Effector memory CD4-positive, alpha-beta T cell (primary cell): ENCODE data around the gene PROSER2.

Source experiments
- DNase-seq, 3 donors: peaks; one replicate each; pipeline ENCODE4 v3.0.0-alpha.2; 2020
- H3K27ac ChIP-seq: 2 replicates; pipeline ENCODE4 v1.7.0; 2013; ENCODE audit warnings: mild to moderate bottlenecking, low read length, moderate library complexity; ENCODE audit not compliant: insufficient read depth, poor library complexity, severe bottlenecking
- H3K27me3 ChIP-seq: replicated peaks from 2 replicates; pipeline ENCODE4 v1.7.0; 2013; ENCODE audit warnings: mild to moderate bottlenecking, low read length; ENCODE audit not compliant: insufficient read depth, control insufficient read depth, poor library complexity, severe bottlenecking
- H3K36me3 ChIP-seq: 2 replicates; pipeline ENCODE4 v1.7.0; 2013; ENCODE audit warnings: mild to moderate bottlenecking, low read length, moderate library complexity; ENCODE audit not compliant: control insufficient read depth, insufficient read depth
- H3K4me1 ChIP-seq: 2 replicates; pipeline ENCODE4 v1.7.0; 2013; ENCODE audit warnings: low read length, mild to moderate bottlenecking; ENCODE audit not compliant: control insufficient read depth, insufficient read depth, poor library complexity, severe bottlenecking
- H3K4me3 ChIP-seq: 2 replicates; pipeline ENCODE4 v1.7.0; 2013; ENCODE audit warnings: low read length, low read depth, mild to moderate bottlenecking; ENCODE audit not compliant: insufficient read depth, poor library complexity, severe bottlenecking
- H3K9me3 ChIP-seq: 2 replicates; pipeline ENCODE4 v1.7.0; 2013; ENCODE audit warnings: mild to moderate bottlenecking, low read length, moderate library complexity; ENCODE audit not compliant: control insufficient read depth

Gene PROSER2

DNA sequence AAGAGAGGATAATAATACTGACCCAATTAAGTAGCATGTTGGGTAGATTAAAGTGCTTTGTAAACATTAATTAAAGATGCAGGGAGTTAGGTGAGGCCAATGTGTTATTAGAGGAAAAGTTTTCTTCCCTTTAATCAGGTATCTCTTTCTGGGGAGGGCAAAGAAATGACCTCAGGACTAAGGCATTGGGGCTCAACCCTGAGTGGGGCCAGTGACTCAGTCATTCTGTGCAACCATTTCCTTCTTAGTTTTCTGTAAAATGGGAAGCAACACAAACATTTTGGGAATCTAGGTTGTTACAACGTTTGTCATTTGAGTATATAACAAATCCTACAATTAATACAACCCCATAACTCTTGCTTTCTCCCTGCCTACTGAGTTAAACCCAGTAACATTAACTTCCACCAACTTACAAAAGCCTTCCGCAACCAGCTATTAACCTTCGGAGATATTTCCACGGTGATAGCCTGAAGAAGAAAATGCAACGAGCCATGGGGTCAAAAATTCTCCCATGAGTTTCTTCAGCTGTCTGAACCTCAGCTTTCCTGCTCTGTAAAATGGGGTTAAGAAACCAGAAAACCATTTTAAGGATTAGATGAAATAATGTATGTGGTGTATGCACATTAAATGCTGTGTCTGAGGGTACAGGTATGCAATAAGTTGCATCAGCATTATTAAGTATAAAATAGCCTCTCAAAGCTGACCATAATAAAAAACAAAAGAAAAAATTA is 965 bp upstream of the PROSER2 start:
- no peak for DNase-seq
- Histone ChIP-seq H3K36me3 (no peaks in the 10 kb centered on the region), H3K27me3 (peaks cover 4% of the 10 kb centered on the region), H3K4me1 (peaks cover 8% of the 10 kb centered on the region), H3K9me3 (no peaks in the 10 kb centered on the region), H3K27ac (no peak overlapping the region), H3K4me3 (no peak overlapping the region)

DNA sequence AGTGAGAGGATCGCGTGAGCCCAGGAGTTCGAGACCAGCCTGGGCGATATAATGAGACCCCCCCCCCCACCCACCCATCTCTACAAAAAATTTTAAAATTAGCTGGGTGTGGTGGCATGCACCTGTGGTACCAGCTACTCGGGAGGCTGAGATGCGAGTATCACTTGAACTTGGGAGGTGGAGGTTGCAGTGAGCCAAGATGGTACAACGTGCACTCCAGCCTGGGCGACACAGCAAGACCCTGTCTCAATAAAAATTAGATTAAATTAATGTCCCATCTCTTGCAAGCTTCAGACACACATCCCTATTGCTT is 391 bp upstream of the PROSER2 start:
- Histone ChIP-seq H3K27ac (no peak overlapping the region), H3K27me3 (peaks cover 4% of the 10 kb centered on the region), H3K9me3 (no peaks in the 10 kb centered on the region), H3K36me3 (no peaks in the 10 kb centered on the region), H3K4me1 (peaks cover 8% of the 10 kb centered on the region), H3K4me3 (no peak overlapping the region)
- no peak for DNase-seq

DNA sequence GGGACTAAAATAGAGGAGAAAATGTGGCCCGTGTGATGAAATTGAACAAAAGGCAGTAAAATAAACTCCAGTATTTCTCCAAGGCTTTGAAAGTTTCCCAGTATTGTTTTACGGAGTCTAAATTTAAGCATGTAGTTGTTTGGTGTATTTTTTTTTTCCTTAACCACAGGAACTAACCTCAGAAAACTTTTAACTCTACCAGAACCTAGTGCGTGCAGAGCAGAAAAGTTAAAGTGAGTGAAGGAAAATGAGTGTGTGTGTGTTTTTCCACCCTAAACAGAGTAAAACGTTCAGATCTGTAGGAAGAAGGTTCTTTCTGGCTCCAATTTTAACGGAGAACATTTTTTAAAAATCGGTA is 812 bp downstream of the PROSER2 start:
- H3K27me3 ChIP-seq = peaks cover 4% of the 10 kb centered on the region
- H3K36me3 ChIP-seq = no peaks in the 10 kb centered on the region
- H3K9me3 ChIP-seq = no peaks in the 10 kb centered on the region
- H3K27ac ChIP-seq = no peak overlapping the region
- H3K4me1 ChIP-seq = peaks cover 8% of the 10 kb centered on the region
- H3K4me3 ChIP-seq = peak overlapping the region; percentile 48
- no peak for DNase-seq

DNA sequence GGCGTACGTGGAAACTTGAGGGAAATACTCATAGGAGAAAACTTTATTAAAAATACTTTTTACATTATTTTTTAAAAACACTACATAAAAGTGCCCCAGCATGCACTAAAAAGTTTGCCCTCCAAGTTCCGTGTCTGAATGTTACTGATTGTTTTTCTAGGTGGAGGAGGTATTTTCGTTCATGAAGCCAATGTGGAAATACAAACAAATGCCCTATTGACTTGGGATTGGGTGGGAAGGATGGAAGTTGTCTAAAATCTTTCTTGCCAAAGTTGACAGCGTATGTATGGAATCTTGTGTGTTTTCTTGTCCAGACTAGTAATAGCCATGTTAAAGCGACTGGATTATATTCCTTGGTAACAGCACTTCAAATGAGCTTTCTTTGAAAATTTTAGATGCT is 1.2 kb downstream of the PROSER2 start:
- DNase-seq = no peak
- no peaks in the 10 kb centered on the region for H3K9me3 ChIP-seq
- no peak overlapping the region for H3K4me3 ChIP-seq
- H3K27ac ChIP-seq = no peak overlapping the region
- no peaks in the 10 kb centered on the region for H3K36me3 ChIP-seq
- peaks cover 8% of the 10 kb centered on the region for H3K4me1 ChIP-seq
- H3K27me3 ChIP-seq = peaks cover 4% of the 10 kb centered on the region

DNA sequence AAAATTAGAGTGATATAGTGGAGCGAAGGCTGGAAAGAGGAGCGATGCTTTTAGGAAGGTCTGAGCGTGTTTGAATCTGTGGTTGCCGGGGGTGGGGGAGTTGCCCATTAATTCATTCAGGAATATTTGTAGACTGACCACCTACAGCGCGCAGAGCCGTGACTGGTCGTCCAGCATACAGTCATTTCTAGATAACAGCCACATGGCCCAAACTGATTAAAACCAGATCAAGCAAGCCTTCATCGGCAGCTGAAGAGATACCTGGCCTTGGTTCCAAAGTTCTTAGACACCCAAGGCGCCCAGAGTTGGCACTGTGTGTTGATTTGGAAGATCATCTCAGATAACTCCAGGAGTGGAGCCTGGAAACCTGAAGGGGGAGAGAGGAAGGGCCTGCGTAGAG is 1.7 kb downstream of the PROSER2 start:
- Histone ChIP-seq H3K9me3 (no peaks in the 10 kb centered on the region), H3K27me3 (peaks cover 4% of the 10 kb centered on the region), H3K27ac (no peak overlapping the region), H3K4me1 (peaks cover 8% of the 10 kb centered on the region), H3K36me3 (no peaks in the 10 kb centered on the region), H3K4me3 (no peak overlapping the region)
- no peak for DNase-seq

DNA sequence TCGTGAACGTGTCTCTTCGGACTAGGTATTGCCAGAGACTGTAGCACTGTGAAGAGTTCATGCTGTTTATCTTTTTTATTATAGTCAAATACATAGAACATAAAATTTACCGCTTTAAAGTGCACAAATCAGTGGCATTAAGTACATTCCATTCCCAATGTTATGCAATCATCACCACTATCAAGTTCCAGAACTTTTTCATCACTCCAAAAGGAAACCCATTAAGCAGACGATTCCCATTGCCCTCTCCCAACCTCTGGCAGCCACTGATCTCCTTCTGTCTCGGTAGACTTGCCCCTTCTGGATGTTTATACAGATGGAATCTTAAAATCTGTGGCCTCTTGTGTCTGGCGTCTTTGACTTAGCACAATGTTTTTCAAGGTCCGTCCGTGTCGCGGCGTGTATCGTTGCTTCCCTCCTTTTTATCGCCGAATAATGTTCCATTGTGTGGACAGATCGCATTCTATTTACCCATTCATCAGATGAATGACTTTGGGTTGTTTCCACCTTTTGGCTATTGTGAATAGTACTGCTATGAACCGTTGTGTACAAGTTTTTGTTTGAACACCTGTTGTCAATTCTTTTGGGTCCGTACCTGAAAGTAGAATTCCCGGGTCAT is 2.7 kb downstream of the PROSER2 start:
- no peak overlapping the region for H3K4me3 ChIP-seq
- no peak for DNase-seq
- H3K27ac ChIP-seq = no peak overlapping the region

DNA sequence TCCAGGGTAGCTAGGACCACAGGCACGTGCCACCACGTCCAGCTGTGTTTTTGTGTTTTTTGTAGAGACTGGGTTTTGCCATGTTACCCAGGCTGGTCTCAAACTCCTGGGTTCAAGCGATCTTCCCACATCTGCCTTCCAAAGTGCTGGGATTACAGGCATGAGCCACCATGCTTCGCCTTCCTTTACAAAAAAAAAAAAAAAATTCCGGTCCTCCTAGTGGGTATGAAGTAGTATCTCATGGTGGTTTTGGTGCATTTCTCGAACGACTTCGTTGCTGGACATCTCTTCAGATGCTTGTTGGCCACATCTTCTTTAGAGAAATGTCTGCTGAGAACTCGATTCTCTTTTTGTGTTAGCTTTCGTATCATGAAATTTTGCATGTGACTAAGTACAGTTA is 3.9 kb downstream of the PROSER2 start:
- no peak overlapping the region for H3K4me3 ChIP-seq
- peaks cover 8% of the 10 kb centered on the region for H3K4me1 ChIP-seq
- no peaks in the 10 kb centered on the region for H3K36me3 ChIP-seq
- no peak overlapping the region for H3K27ac ChIP-seq
- no peak for DNase-seq
- no peaks in the 10 kb centered on the region for H3K9me3 ChIP-seq
- H3K27me3 ChIP-seq = peaks cover 4% of the 10 kb centered on the region

More for the DNA sequence above, 2.7 kb downstream of the PROSER2 start:
- Histone ChIP-seq H3K4me1 (peaks cover 8% of the 10 kb centered on the region), H3K36me3 (no peaks in the 10 kb centered on the region), H3K9me3 (no peaks in the 10 kb centered on the region), H3K27me3 (peaks cover 4% of the 10 kb centered on the region)

DNA sequence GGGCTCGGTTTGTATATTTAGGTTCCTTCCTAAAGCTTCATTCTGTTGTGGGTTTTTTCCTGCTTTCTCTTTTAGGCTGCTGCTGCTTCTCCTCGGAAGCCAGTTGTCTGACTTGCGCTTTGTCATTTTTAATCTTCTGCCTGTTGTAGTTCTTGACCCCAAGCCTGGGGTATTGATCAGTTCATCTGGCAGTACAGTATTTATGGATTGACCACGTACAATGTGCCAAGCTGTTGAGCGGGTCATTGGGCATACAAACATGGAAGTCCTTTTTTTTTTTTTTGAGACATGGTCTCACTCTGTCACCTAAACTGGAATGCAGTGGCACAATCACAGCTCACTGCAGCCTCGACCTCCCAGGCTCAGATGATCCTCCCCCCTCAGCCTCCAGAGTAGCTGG is 4.3 kb downstream of the PROSER2 start:
- Histone ChIP-seq H3K27me3 (peaks cover 4% of the 10 kb centered on the region), H3K4me1 (peaks cover 8% of the 10 kb centered on the region), H3K27ac (no peak overlapping the region), H3K4me3 (no peak overlapping the region), H3K36me3 (no peaks in the 10 kb centered on the region), H3K9me3 (no peaks in the 10 kb centered on the region)
- DNase-seq = no peak

DNA sequence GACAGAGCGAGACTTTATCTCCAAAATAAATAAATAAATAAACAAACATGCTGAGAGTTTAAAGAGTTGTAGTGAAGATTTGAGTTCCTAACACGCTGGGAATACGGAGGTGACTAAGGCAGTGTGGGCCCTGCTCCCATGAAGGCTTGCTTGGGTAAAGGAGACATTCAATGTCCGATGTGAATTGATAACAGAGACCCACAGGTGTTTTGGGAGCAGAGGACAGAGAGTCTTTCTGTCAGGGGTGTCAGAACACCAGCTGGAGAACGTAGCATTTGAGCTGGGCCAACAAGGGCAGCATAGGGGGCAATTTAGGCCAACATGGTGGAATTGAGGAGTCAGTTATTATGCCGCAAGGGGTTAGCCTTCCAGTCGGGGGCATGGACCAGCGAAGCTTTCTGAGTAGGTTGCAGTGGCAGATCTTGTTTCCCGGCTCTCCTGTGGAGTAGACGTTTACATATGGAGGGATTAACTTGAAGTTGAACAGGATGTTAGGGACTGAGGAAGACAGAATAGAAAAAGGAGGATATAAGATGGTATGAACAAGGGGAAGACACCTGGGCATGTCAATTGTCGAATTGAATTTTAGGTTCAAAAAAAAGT is 5.6 kb downstream of the PROSER2 start:
- H3K4me1 ChIP-seq = peaks cover 3% of the 10 kb centered on the region
- peaks cover 2% of the 10 kb centered on the region for H3K27me3 ChIP-seq
- no peaks in the 10 kb centered on the region for H3K9me3 ChIP-seq
- H3K27ac ChIP-seq = no peak overlapping the region
- no peaks in the 10 kb centered on the region for H3K36me3 ChIP-seq
- DNase-seq = no peak
- H3K4me3 ChIP-seq = no peak overlapping the region

DNA sequence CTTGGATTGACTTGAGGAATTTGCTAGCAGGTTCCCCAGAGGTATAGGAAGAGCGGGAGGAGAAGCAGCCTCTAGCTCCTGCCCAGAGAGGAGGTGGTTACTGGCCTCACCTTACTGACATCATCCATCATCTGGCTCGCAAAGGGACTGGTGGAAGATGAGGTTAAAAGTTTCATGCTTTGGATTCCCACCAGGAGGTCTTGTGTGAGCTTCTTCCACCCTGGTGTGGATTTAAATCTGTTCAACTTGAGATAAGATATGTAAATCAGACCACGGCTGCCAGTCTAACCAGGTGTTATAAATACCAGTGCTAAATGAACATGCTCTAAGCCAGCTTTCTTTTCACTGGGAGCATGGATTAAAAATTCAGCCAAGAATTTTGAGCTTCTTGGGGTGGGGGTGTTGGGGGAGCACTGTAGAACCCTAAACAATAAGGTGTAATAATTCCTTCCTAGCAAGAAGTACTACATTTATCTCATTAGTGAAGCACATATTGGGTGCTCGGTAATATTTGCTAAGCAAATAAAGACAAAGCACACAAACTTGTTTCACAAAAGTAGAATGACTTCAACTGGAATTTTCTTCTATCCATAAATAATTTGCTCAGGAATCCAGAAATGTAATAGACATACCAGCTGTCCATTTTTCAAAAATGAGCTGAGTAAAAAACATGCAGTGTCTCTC is 7.8 kb downstream of the PROSER2 start:
- Histone ChIP-seq H3K27me3 (no peaks in the 10 kb centered on the region), H3K4me1 (no peaks in the 10 kb centered on the region), H3K4me3 (no peak overlapping the region), H3K9me3 (no peaks in the 10 kb centered on the region), H3K36me3 (no peaks in the 10 kb centered on the region), H3K27ac (no peak overlapping the region)
- no peak for DNase-seq
